Stimulated activated CD8-positive, alpha-beta memory T cell treated with anti-CD3 and anti-CD28 coated beads, Interleukin-7, amount 100 ng/mL, for 48 hours (primary cell): ENCODE results near the gene IRF9.

Experiments used
- DNase-seq, 2 donors: peaks; one replicate each; pipeline ENCODE4 v3.0.0-alpha.2; 2020; ENCODE audit warnings: low read depth in 1 of 2; ENCODE audit errors: extremely low read depth in 1 of 2

IRF9 gene

DNA sequence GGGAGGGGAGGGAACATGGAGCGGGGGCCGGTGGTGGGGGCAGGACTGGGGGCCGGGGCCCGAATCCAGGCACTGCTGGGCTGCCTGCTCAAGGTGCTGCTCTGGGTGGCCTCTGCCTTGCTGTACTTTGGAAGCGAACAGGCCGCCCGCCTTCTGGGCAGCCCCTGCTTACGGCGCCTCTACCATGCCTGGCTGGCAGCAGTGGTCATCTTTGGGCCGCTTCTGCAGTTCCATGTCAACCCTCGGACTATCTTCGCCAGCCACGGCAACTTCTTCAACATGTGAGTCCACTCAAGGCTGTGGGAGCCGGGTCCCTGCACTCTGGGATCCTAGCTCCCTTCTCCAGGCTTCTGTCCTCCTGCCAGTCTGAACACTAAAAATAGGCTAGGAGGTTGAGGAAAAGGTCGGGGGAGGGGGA lies 29.5 kb upstream of the IRF9 start:
- DNase-seq, result no peak

DNA sequence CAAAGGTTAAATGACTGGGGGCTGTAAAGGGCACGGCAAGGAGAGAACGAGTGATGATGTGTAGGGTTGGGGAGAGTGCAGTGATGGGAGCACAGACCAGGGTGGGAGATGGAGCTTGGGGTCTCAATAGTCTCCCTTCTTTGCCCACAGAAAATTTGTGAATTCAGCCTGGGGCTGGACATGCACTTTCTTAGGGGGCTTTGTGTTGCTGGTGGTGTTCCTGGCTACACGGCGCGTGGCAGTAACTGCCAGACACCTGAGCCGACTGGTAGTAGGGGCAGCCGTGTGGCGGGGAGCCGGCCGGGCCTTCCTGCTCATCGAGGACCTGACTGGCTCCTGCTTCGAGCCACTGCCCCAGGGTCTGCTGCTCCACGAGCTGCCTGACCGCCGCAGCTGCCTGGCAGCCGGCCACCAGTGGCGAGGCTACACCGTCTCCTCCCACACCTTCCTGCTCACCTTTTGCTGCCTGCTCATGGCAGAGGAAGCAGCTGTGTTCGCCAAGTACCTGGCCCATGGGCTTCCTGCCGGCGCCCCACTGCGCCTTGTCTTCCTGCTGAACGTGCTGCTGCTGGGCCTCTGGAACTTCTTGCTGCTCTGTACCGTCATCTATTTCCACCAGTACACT lies 28.9 kb upstream of the IRF9 start:
- DNase-seq, result no peak

DNA sequence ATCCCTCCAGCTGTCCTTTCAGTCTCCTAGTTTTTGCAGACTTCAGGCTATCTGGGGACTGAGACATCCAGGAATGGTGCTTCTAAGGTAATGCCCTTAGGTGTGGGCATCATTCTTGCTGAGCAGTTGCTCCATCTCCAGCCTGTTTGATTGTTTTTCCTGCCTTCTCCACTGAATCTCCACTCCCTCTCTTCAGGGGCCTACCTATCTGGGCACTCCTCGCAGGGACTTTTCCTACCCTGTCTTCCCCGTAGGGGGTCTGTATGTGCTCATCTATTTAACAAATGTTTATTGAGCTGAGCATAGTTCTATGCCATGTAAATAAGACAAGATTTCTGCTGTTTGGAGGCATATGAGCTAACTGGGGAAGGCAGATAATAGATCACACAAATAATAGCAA lies 28.1 kb upstream of the IRF9 start:
- no peak for DNase-seq

DNA sequence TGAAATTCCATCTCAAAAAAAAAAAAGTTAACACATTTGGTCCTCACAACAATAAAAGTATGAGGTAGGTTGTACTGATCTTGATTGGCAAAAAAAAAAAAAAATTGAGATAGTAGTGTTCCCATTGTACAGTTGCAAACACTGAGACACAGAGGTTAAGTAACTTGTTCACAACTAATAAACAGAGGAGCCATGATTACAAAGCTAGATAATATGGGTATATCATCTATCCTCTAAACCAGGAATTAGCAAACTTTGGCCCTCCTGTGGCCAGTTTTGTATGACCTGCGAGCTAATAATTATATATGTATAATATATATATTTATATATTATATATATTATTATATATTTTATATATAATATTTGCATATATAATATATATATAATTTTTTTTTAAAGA lies 27.3 kb upstream of the IRF9 start:
- no peak for DNase-seq

DNA sequence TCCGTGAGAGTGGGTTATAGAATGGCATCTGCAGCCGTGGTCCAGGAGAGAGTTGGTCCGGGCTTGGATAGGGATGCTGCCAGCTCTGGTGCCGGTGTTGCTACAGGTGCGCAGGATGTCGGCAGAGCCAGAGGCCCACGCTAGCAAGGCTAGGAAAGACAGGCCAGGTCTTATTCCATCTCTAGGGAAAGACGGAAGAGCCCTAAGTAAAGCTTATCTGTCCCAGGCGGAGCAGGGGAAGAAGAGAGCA lies 25.6 kb upstream of the IRF9 start:
- no peak for DNase-seq

DNA sequence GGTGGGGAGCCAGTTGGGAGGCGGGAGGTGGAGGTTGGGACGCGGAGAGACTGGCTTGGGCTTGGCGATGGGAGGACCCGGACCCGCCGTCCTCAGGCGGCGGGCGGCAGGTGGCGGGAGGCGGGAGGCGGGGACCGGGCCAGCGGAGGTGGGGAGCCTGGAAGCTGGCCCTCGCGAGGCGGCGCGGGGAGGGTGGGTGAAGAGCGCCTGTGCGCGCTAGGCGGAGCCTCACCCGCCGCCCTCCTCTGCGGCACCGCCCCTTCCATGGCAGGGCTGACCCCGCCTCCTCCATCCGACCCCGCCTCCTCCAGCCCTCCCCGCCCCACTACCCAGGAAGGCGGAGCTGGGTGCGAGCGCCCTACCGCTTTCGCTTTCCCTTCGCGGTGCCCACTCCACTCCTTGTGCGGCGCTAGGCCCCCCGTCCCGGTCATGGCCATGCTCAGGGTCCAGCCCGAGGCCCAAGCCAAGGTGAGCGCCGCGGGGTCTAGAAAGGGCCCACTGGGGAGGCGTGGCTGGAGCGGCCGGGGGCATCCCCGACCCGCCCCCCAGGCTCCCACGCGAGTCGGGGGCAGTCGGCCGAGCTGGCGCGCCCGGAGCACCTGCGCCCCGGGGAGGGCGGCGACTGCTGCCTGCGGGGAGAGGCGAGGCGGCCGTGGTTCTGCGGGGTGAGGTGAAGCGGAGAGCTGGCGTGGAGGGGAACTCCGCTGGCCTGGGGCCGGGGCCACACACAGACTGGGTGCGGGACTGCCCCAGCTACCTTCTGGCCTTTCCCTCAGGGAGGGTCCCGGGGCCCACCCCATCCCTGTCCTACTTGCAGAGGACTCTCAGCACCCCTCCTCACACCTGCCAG lies 25.0 kb upstream of the IRF9 start, which contains the start of gene PSME1:
Gene PSME1 (plus strand): TSS at position 361 of the 850 bp plus-strand sequence. CDS start 69 bp downstream, at position 430.
- peak; percentile 84 to 87 for DNase-seq

DNA sequence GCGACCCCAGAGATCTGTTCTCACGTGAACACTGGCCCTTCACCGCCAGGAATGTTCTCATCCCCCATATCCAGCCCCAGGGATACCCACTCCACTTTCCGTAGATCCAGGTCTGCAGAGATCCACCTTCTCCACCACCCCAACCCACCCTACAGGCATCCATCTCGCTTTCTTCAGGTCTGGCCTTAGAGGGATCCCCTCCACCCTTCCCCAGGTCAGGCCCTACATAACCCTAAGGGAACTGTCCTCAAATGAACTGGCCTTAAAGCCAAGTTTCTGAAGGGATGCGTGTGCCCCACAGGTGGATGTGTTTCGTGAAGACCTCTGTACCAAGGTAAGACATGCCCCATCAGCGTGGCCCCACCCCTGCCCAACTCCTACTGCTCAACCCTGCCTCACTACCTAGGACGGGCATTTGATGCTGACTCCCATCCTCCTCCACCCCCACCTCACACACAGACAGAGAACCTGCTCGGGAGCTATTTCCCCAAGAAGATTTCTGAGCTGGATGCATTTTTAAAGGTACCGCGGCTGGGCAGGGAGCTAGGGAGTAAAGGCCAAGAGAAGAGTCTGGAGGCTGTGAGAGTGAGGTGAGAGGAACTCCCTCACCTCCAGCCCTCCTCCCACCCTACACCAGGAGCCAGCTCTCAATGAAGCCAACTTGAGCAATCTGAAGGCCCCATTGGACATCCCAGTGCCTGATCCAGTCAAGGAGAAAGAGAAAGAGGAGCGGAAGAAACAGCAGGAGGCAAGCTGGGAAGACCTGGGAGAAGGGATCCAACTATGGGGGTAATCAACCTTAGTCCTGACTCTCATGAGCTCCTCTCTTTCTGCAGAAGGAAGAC lies 24.2 kb upstream of the IRF9 start:
- DNase-seq, result no peak

DNA sequence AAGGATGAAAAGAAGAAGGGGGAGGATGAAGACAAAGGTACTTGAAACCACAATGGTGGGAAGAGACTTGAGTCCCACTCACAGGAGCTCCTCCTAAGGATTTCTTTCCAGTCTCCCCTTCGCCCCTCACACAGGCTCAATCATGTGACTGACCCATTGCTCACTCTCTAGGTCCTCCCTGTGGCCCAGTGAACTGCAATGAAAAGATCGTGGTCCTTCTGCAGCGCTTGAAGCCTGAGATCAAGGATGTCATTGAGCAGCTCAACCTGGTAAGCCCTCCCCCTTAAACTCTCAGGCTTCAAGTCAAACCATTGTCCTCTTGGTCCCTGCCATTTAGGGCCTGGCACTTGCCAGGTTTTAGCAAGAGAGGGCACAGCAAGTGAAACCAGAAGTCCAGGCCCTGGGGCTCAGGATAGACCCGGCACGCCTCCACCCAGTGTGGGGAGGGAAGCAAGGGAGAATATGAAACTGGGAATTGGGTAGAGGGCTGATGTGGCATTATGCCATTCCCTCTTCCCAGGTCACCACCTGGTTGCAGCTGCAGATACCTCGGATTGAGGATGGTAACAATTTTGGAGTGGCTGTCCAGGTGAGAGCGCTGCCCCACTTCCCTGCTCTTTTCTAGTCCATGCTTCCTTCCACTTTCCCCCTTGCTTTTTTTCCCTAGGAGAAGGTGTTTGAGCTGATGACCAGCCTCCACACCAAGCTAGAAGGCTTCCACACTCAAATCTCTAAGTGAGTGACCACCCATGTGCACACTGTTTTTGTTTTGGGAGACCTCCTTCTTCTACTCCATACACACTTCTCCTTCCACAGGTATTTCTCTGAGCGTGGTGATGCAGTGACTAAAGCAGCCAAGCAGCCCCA lies 23.3 kb upstream of the IRF9 start:
- no peak for DNase-seq

DNA sequence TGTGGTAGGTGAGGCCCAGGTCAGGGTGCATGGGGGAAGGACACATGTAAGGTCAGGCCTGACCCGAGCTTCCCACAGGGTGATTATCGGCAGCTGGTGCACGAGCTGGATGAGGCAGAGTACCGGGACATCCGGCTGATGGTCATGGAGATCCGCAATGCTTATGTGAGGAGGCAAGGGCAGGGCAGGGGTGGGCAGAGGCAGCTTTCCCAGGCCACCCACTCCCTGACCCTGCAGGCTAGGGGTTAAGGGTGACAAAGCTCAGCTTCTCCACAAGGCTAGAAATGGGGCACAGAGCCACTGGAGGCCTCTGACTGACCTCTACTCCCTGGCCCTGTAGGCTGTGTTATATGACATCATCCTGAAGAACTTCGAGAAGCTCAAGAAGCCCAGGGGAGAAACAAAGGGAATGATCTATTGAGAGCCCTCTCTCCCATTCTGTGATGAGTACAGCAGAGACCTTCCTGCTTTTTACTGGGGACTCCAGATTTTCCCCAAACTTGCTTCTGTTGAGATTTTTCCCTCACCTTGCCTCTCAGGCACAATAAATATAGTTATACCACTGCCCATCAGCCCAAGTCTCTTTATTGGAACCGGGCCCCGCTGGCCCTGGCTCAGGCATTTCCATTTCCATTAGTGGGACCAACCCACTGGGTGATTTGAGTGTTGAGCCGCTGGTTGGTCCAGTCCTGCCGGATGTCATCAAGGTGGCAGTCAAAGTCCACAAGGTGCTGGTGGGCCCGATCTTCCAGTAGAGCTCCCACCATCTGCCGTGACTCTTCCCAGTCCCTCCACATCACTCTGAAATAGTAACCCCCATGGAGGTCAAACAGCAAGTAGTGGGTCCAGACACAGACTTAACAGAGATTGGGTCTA lies 22.4 kb upstream of the IRF9 start:
- no peak for DNase-seq

DNA sequence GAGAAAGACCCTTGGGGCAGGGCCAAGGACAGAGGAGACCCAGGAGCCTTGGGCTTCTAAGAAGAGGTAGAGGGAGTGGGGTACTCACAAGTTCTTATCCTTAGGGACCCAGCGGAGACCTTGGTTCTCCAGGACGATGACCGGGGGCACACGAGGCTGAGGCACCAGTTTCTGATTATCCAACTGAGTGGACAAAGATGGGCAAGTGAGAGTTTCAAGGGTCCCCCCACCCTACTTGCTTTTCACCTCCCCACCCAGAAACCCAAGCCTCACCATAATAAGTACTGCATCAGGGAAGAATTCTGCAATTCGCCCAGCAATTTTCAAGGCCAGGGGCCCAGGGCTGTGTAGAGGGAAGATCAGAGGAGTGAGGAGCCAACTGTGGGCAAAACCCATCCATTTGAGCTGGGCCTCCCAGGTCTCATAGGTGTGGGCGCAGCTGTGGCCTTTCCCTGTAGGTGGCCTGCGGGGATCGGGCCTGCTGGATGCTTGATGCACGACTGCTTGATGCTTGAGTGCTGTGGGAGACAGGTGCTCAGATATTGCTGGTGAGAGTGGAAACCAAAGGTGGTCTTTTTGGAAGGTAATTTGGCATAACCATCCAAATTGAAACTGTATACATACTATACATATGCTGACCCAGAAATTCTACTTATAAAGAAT lies 21.7 kb upstream of the IRF9 start:
- no peak for DNase-seq

DNA sequence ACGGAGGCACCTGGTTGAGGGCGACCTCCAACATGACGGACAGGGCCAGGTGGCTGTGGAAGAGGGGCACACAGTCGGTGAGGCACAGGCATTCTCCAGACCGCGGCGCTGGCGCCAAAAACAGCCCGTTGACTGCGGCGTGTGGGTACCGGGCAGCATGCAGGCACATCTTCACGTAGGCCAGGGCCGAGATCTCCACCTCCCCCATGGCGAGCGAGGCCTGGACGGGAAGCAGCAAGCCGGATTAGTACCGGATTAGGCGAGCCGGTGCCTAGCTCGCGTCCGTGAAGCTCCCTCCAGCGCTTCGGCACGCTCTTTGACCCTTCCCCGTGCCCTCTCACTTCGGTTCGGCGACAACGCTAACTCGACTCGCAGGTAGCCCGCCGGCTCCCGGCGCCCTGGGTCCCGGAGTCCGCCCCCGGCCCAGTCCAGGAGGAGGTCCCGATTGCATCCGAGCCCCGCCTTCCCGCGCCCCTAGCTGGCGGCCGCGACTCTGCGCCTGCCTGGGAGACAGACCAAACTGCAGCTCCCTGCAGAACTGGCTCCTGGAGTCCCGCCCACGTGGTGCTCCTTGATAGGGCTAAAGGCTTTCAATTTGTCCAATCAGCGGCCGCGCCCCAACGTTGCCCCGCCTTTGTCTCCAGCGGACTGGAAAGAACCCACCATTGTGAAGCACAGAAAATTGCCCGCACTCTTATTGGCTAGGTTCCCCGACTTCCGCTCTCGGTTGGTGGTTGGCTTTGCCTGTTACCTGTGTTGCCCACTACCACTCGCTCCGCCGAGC lies 19.8 kb upstream of the IRF9 start, which contains the start of gene EMC9:
Gene EMC9 (minus strand): TSS at position 495 of the 784 bp plus-strand sequence. CDS start 287 bp downstream, at position 208.
- DNase-seq, result peak; percentile 98 to 100

DNA sequence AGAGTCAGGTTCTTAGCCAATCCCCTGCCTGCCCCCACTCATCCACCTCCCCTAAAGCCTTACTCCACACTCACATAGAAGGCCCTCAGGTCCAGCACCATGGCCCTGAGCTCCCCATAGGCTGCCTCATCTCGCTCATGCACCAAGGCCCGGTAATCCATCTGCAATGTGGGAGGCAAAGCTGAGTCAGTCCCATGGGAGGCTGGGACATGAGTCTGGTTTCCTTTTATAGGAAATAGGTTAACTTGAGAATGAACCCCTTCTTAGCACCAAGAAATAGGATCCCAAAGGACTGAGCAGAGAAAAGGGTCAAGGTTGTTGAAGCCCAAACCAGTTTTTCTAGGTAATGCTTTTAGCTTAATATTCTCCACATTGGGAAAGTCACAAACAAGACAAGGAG lies 17.6 kb upstream of the IRF9 start:
- no peak for DNase-seq

DNA sequence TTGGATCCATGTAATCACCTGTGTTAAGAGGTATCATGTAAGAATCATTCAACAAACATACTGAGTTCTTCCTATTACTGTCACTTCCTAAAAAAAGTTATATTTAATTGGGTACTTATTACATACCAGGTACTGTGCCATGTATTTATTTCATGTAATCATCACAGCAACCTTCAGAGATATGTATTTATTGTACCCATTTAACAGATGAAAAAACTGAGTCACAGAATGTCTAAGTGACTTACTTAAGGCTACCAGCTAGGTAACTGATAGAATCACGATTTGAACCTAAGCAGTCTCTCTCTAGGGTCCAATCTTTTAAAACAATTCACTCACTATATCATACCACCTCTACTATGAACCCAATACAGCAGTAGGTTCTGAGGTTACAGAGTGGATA lies 16.6 kb upstream of the IRF9 start:
- DNase-seq, result no peak

DNA sequence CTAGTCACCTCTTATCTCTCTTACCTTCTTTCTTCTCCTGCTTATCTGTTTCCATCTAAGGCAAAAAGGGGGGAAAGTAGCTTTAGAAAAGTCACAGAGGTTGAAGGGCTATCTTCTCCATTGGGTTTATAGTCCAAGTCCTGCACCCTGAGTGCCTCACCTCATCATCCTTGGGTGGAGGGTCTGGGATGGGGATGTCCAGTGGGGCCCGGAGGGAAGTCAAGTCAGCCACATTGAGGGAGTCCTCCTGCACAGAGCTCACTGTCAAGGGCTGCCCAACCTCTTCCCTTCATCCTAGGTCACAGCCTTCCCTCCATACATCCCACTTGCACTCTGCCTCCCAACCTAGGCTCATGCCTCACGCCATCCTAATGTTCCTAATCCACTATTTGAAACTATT lies 15.8 kb upstream of the IRF9 start:
- no peak for DNase-seq

DNA sequence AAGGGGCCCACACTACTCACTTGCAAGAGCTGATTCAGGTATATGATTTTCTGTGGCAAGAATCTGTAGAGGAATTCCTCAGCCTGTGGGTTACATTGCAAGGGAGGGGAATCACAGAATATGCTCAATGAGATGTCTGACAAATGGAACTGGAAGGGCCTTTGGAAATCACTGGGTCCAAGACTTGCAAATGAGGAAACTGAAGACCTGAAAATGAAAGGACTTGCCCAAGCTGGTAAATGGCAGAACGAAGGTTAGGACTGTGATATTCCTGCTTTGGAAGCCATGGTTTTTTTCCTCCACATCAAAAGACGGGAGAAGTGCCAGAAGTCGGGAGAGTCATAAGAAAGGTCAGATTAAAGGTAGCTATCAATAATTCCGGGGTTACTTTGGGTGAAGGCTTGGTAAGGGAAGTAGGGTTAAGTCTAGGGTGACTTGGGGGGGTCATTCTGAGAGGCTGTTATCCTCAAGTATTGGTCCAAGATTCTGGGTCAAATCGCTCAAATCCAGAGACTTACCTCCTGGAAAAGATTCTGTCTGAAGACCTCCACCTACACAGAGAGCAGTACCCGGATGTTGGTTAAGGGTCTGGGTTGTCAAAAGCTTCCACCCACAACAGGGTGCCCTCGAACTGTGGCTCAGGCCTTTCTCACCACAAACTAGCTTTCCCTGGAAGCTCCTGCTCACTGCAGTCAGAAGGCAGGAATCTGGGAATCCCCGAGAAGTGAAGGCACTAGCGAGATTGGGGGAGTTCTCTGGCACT lies 15.2 kb upstream of the IRF9 start:
- DNase-seq, result no peak

DNA sequence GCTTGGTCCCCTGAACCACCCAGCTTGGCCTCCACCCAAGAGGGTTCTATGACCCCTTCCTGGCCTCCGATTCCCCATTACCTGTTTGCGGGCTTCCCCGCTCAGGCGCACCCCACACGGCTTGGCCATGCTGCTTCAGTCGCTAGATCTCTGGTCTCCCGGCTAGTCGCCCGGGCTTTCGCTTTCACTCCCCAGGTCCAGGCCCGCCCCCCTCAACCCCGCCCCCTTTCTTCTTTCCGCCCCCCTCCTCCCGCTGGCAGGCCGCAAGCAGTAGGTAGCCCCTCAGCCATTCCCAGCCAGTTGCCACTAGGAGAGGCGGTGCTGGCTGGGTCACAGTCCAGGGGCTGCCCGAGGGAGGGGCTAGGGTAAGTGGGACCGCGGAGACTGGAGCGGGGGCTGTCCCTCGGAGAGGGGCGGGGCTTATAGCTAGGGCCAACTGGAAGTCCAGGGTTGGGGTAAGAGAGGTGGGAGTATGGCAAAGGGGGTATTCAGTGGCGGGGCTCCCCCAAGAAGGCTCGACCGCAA lies 14.6 kb upstream of the IRF9 start, which contains the start of gene PSME2:
Gene PSME2 (minus strand): TSS at position 158 of the 525 bp plus-strand sequence. CDS start 29 bp downstream, at position 129.
- DNase-seq, result peak; percentile 84 to 97
